ENCODE measurements around the gene S100Z.

DNA sequence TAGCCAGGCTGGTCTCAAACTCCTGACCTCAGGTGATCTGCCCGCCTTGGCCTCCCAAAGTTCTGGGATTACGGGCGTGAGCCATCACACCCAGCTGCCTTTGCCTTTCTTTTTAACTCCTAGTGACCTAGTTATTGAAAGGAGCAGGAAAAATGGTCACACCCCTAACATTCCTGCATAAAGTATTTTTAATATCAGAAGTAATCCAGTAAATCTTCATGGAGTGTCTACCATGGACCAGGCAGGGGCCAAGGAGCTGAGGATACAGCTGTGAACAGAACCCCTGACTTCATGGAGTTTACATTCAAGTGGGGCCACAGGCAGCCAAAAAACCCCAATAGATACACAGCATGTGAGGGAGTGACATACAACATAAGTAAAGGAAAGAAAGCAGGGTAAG, 49.2 kb upstream of the S100Z start:
- TF ChIP-seq CTCF (IDR thresholded peaks at IDR 0.05) (no peak), MLX (CRISPR knock-in tag; IDR thresholded peaks at IDR 0.05) (no peak), SMAD3 (CRISPR knock-in tag; IDR thresholded peaks at IDR 0.05; ENCODE audit: borderline replicate concordance) (no peak), CREM (CRISPR knock-in tag; IDR thresholded peaks at IDR 0.05) (no peak), NR3C1 (CRISPR knock-in tag; conservative IDR thresholded peaks at IDR 0.05; ENCODE audit: low read depth) (no peak), NFYB (CRISPR knock-in tag; conservative IDR thresholded peaks at IDR 0.05; ENCODE audit: low read depth) (no peak)
- TF ChIP-seq, protein P1, sequence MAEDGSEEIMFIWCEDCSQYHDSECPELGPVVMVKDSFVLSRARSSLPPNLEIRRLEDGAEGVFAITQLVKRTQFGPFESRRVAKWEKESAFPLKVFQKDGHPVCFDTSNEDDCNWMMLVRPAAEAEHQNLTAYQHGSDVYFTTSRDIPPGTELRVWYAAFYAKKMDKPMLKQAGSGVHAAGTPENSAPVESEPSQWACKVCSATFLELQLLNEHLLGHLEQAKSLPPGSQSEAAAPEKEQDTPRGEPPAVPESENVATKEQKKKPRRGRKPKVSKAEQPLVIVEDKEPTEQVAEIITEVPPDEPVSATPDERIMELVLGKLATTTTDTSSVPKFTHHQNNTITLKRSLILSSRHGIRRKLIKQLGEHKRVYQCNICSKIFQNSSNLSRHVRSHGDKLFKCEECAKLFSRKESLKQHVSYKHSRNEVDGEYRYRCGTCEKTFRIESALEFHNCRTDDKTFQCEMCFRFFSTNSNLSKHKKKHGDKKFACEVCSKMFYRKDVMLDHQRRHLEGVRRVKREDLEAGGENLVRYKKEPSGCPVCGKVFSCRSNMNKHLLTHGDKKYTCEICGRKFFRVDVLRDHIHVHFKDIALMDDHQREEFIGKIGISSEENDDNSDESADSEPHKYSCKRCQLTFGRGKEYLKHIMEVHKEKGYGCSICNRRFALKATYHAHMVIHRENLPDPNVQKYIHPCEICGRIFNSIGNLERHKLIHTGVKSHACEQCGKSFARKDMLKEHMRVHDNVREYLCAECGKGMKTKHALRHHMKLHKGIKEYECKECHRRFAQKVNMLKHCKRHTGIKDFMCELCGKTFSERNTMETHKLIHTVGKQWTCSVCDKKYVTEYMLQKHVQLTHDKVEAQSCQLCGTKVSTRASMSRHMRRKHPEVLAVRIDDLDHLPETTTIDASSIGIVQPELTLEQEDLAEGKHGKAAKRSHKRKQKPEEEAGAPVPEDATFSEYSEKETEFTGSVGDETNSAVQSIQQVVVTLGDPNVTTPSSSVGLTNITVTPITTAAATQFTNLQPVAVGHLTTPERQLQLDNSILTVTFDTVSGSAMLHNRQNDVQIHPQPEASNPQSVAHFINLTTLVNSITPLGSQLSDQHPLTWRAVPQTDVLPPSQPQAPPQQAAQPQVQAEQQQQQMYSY (CRISPR knock-in tag; IDR thresholded peaks at IDR 0.05): no peak
- TF ChIP-seq, protein P2, sequence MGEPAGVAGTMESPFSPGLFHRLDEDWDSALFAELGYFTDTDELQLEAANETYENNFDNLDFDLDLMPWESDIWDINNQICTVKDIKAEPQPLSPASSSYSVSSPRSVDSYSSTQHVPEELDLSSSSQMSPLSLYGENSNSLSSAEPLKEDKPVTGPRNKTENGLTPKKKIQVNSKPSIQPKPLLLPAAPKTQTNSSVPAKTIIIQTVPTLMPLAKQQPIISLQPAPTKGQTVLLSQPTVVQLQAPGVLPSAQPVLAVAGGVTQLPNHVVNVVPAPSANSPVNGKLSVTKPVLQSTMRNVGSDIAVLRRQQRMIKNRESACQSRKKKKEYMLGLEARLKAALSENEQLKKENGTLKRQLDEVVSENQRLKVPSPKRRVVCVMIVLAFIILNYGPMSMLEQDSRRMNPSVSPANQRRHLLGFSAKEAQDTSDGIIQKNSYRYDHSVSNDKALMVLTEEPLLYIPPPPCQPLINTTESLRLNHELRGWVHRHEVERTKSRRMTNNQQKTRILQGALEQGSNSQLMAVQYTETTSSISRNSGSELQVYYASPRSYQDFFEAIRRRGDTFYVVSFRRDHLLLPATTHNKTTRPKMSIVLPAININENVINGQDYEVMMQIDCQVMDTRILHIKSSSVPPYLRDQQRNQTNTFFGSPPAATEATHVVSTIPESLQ (CRISPR knock-in tag; IDR thresholded peaks at IDR 0.05): no peak
